ENCODE data around the gene DDX55. TPM values are rescaled to one million over a fixed set of nuclear protein-coding genes. Genes with fewer than 3 reads are reported as not detected.
"Not testable (repeated sequence)": the region's sequence is repeated elsewhere in the genome, so short reads cannot be mapped to it uniquely, and the experiment has no call there.

DDX55 gene
- total RNA-seq (10 to 100 TPM in 8 of 9 donors, 1 to 10 TPM in 1; 9.8 to 34.7 (median 16.9) TPM), polyA plus RNA-seq (10 to 100 TPM; 18.3 to 25.2 (median 18.3) TPM)
- long read RNA-seq, donor 1: 0 reads
- long read RNA-seq, donor 2: 0 reads
- long read RNA-seq, donor 3: 0 reads
- long read RNA-seq, donor 4, partial matches to known transcripts: 5 of 17 reads
- long read RNA-seq, donor 4, other reads (novel, unspliced or antisense): 12 of 17 reads
- long read RNA-seq, donor 5, transcript DDX55-201 (14 exons, 2,654 nt): major isoform, 6 of 23 reads
- long read RNA-seq, donor 5, partial matches to known transcripts: 3 of 23 reads
- long read RNA-seq, donor 5, other reads (novel, unspliced or antisense): 14 of 23 reads
- long read RNA-seq, donor 6, partial matches to known transcripts: 11 of 15 reads
- long read RNA-seq, donor 6, other reads (novel, unspliced or antisense): 4 of 15 reads
- long read RNA-seq, donor 7: 0 reads
- long read RNA-seq, donor 8, partial matches to known transcripts: 5 of 6 reads
- long read RNA-seq, donor 8, other reads (novel, unspliced or antisense): 0 of 6 reads
- long read RNA-seq, donor 9, partial matches to known transcripts: 19 of 40 reads
- long read RNA-seq, donor 9, other reads (novel, unspliced or antisense): 21 of 40 reads
- long read RNA-seq, donor 10, partial matches to known transcripts: 14 of 29 reads
- long read RNA-seq, donor 10, other reads (novel, unspliced or antisense): 14 of 29 reads

GRCh38 chr12:123601602-123602489 is at the start of gene DDX55:
TSS of gene DDX55 (plus strand) at chr12:123602099. CDS start at chr12:123602149, 50 bp downstream.
- Histone ChIP-seq H3K27ac (peak within 1 kb of the TSS in 4 of 5 donors; percentile 68 to 96 (median 82)), H3K27me3 (no peaks in the 10 kb centered on the region), H3K9me3 (replicated peaks in 1 of 3) (no peaks in the 10 kb centered on the region), H3K4me3 (peak within 1 kb of the TSS; percentile 85 to 97 (median 92)), H3K4me1 (replicated peaks in 1 of 2) (peaks cover 6 to 15% of the 10 kb centered on the region in 2 donors), H3K36me3 (replicated peaks in 1 of 2) (peaks cover 0 to 49% of the 10 kb centered on the region in 2 donors)
- intact Hi-C loops (cut with DNase I): no loop called here
- peak; percentile 80 to 89 (median 85) for DNase-seq
- 0 to 4% (median 0%) methylated on average over 10 to 81 of the region's 81 CpGs; no CpG with 5 or more reads in 1 of the 4 donors for WGBS, 4 donors
- peak in 5 of 6 experiments; percentile 37 to 75 (median 71) for TF ChIP-seq CTCF (IDR thresholded peaks at IDR 0.05)
- TF ChIP-seq POLR2A (IDR thresholded peaks at IDR 0.05): peak; percentile 20 to 75

- H3K4me1 ChIP-seq (replicated peaks in 1 of 2); H3K27ac ChIP-seq; H3K36me3 ChIP-seq (replicated peaks in 1 of 2); H3K27me3 ChIP-seq; H3K4me3 ChIP-seq; intact Hi-C loops (cut with DNase I); DNase-seq; H3K9me3 ChIP-seq (replicated peaks in 1 of 3): not testable (repeated sequence)
- WGBS, 4 donors: 55 to 68% (median 57%) methylated on average over 2 of the region's 2 CpGs
Observed at GRCh38 chr12:123554136-123554535, 47.8 kb upstream of the DDX55 start.

GRCh38 chr12:123554843-123555242 is 47.1 kb upstream of the DDX55 start:
- WGBS, 4 donors: 69 to 92% (median 84%) methylated on average over 5 of the region's 5 CpGs
- intact Hi-C loops (cut with DNase I): not testable (repeated sequence)

GRCh38 chr12:123558487-123558886 is 43.4 kb upstream of the DDX55 start:
- DNase-seq; H3K27ac ChIP-seq; intact Hi-C loops (cut with DNase I); H3K4me1 ChIP-seq (replicated peaks in 1 of 2); H3K36me3 ChIP-seq (replicated peaks in 1 of 2); H3K27me3 ChIP-seq; H3K4me3 ChIP-seq; H3K9me3 ChIP-seq (replicated peaks in 1 of 3): not testable (repeated sequence)
- WGBS, 4 donors: 83 to 94% (median 90%) methylated on average over 2 to 14 of the region's 14 CpGs

More at GRCh38 chr12:123554843-123555242, 47.1 kb upstream of the DDX55 start:
- not testable (repeated sequence) for H3K27me3 ChIP-seq; H3K36me3 ChIP-seq (replicated peaks in 1 of 2); H3K27ac ChIP-seq; H3K4me3 ChIP-seq; H3K9me3 ChIP-seq (replicated peaks in 1 of 3); DNase-seq; H3K4me1 ChIP-seq (replicated peaks in 1 of 2)

GRCh38 chr12:123559468-123559867 is 42.4 kb upstream of the DDX55 start:
- Histone ChIP-seq H3K4me1 (replicated peaks in 1 of 2) (no peaks in the 10 kb centered on the region), H3K27ac (no peak overlapping the region), H3K36me3 (replicated peaks in 1 of 2) (no peaks in the 10 kb centered on the region), H3K4me3 (no peak overlapping the region), H3K9me3 (replicated peaks in 1 of 3) (no peaks in the 10 kb centered on the region), H3K27me3 (no peaks in the 10 kb centered on the region)
- TF ChIP-seq POLR2A (IDR thresholded peaks at IDR 0.05): no peak
- no peak for TF ChIP-seq CTCF (IDR thresholded peaks at IDR 0.05)
- DNase-seq: no peak
- intact Hi-C loops (cut with DNase I): no loop called here
- 62 to 80% (median 69%) methylated on average over 3 of the region's 3 CpGs for WGBS, 4 donors

All from adrenal gland (tissue), 19 donors.